ENCODE results near the gene TM7SF2.
"Not testable (repeated sequence)": the region's sequence is repeated elsewhere in the genome, so short reads cannot be mapped to it uniquely, and the experiment has no call there.

The TM7SF2 gene

GRCh38 chr11:65130631-65131416, 19.2 kb downstream of the TM7SF2 start:
- DNase-seq (ENCODE audit: low read depth in 2 of 2) = no peak

- no peak for DNase-seq (ENCODE audit: low read depth in 2 of 2)
Observed at GRCh38 chr11:65131417-65131776, 19.7 kb downstream of the TM7SF2 start.

GRCh38 chr11:65131895-65132237, 20.2 kb downstream of the TM7SF2 start:
- DNase-seq (ENCODE audit: low read depth in 2 of 2) = no peak

- DNase-seq (ENCODE audit: low read depth in 2 of 2) = no peak
Observed at GRCh38 chr11:65132238-65132987, 20.7 kb downstream of the TM7SF2 start.

- DNase-seq (ENCODE audit: low read depth in 2 of 2) = no peak
Observed at GRCh38 chr11:65132988-65133700, 21.5 kb downstream of the TM7SF2 start.

GRCh38 chr11:65133724-65134123, 22.1 kb downstream of the TM7SF2 start:
- no peak for DNase-seq (ENCODE audit: low read depth in 2 of 2)

GRCh38 chr11:65134240-65134951, 22.7 kb downstream of the TM7SF2 start, which contains the start of gene SYVN1:
SYVN1 (minus strand) TSS chr11:65134519; CDS start chr11:65133601, 918 bp downstream.
- DNase-seq (ENCODE audit: low read depth in 2 of 2) = peak; percentile 73 to 76

- peak; percentile 92 to 94 for DNase-seq (ENCODE audit: low read depth in 2 of 2)
Observed at GRCh38 chr11:65134952-65135632, 23.4 kb downstream of the TM7SF2 start.

- no peak for DNase-seq (ENCODE audit: low read depth in 2 of 2)
Observed at GRCh38 chr11:65135633-65136145, 24.0 kb downstream of the TM7SF2 start.

GRCh38 chr11:65136515-65137096, 24.9 kb downstream of the TM7SF2 start:
- DNase-seq (ENCODE audit: low read depth in 2 of 2) = no peak

- no peak for DNase-seq (ENCODE audit: low read depth in 2 of 2)
Observed at GRCh38 chr11:65141896-65142494, 30.3 kb downstream of the TM7SF2 start.

GRCh38 chr11:65147352-65148075, 35.8 kb downstream of the TM7SF2 start:
- DNase-seq (ENCODE audit: low read depth in 2 of 2) = no peak

- no peak for DNase-seq (ENCODE audit: low read depth in 2 of 2)
Observed at GRCh38 chr11:65148657-65149056, 37.0 kb downstream of the TM7SF2 start.

GRCh38 chr11:65150131-65150508, 38.4 kb downstream of the TM7SF2 start:
- not testable (repeated sequence) for DNase-seq (ENCODE audit: low read depth in 2 of 2)

- peak; percentile 26 to 27 for DNase-seq (ENCODE audit: low read depth in 2 of 2)
Observed at GRCh38 chr11:65150509-65151299, 39.0 kb downstream of the TM7SF2 start.

GRCh38 chr11:65151331-65151899, 39.7 kb downstream of the TM7SF2 start:
- no peak for DNase-seq (ENCODE audit: low read depth in 2 of 2)

GRCh38 chr11:65152122-65152521, 40.5 kb downstream of the TM7SF2 start:
- no peak for DNase-seq (ENCODE audit: low read depth in 2 of 2)

GRCh38 chr11:65156256-65156655, 44.6 kb downstream of the TM7SF2 start:
- DNase-seq (ENCODE audit: low read depth in 2 of 2) = no peak

All from fibroblast of skin of left quadriceps (primary cell).